K562 (cell line): ENCODE results near the gene CBX2. TPM values are rescaled to one million over a fixed set of nuclear protein-coding genes. Genes with fewer than 3 reads are reported as not detected.

Experiments used
- ARHGAP35 ChIP-seq: fragments of 450-650 bp; IDR thresholded peaks from 2 replicates; pipeline ENCODE4 v1.6.1; 2018; ENCODE audit not compliant: partially characterized antibody
- ARID1B ChIP-seq: fragments of 450-650 bp; IDR thresholded peaks from 2 replicates; pipeline ENCODE4 v1.6.1; 2016; ENCODE audit warnings: antibody characterized with exemption, mild to moderate bottlenecking, inconsistent platforms
- CBX2 ChIP-seq: fragments of 200-600 bp; sonication (generic); IDR thresholded peaks from one replicate; pipeline ENCODE4 v1.6.1; 2012; ENCODE audit warnings: mild to moderate bottlenecking, low read length, inconsistent platforms; ENCODE audit not compliant: insufficient read depth, poor library complexity, severe bottlenecking
- HDAC3 ChIP-seq: fragments of 450-650 bp; IDR thresholded peaks from 2 replicates; pipeline ENCODE4 v1.6.1; 2018; ENCODE audit warnings: borderline replicate concordance, mild to moderate bottlenecking, moderate library complexity; ENCODE audit not compliant: partially characterized antibody
- MYC ChIP-seq, 2 experiments: fragments of 250-450 bp in 1 of 2; sonication (Bioruptor Pico) in 1 of 2; IDR thresholded peaks; 2 replicates each; pipeline versions ENCODE4 v1.5.1 to v1.6.1; 2012 to 2021; ENCODE audit warnings: low read depth in 2 of 2, borderline replicate concordance in 1 of 2, improper control_type of control experiment in 1 of 2, low read length in 1 of 2, mild to moderate bottlenecking in 1 of 2, moderate library complexity in 1 of 2
- NONO ChIP-seq, 2 experiments: fragments of 200-400 bp in 1 of 2; fragments of 450-650 bp in 1 of 2; formaldehyde crosslinking in 1 of 2; IDR thresholded peaks; 2 replicates each; pipeline ENCODE4 v1.6.1; 2017; ENCODE audit warnings: low read depth in 2 of 2, mild to moderate bottlenecking in 2 of 2, moderate library complexity in 2 of 2, low read length in 1 of 2
- PHF8 ChIP-seq: fragments of 200-600 bp; sonication (generic); IDR thresholded peaks from 2 replicates; pipeline ENCODE4 v1.6.1; 2012; ENCODE audit warnings: mixed run types, mild to moderate bottlenecking, inconsistent platforms, low read length, moderate library complexity, borderline replicate concordance
- RERE ChIP-seq: sonication (generic); formaldehyde crosslinking; IDR thresholded peaks from 2 replicates; pipeline ENCODE4 v1.8.0; 2023; ENCODE audit warnings: missing genetic modification reagents, mild to moderate bottlenecking, borderline replicate concordance
- XRCC4 ChIP-seq: IDR thresholded peaks from one replicate; pipeline ENCODE4 v1.6.1; 2011; ENCODE audit not compliant: insufficient read depth, insufficient read length; ENCODE audit errors: extremely low read depth
- ZBTB17 ChIP-seq: fragments of 450-650 bp; formaldehyde crosslinking; IDR thresholded peaks from 2 replicates; pipeline ENCODE4 v1.4.0; 2020; ENCODE audit warnings: mild to moderate bottlenecking
- ZNF175 ChIP-seq: fragments of 200-800 bp; sonication (Bioruptor generic); IDR thresholded peaks from 2 replicates; pipeline ENCODE4 v1.6.1; 2016; ENCODE audit warnings: low read depth, mild to moderate bottlenecking, missing genetic modification characterization, missing compliant biosample characterization
- ZNF431 ChIP-seq: sonication (generic); formaldehyde crosslinking; IDR thresholded peaks from 2 replicates; pipeline ENCODE4 v1.8.0; 2022; ENCODE audit warnings: mild to moderate bottlenecking, missing genetic modification reagents
- ZNF79 ChIP-seq: fragments of 250-450 bp; sonication (Bioruptor Pico); IDR thresholded peaks from 2 replicates; pipeline ENCODE4 v1.4.0; 2020; ENCODE audit warnings: low read depth, mild to moderate bottlenecking, moderate library complexity
- polyA plus RNA-seq, 8 experiments: library from polyadenylated mRNA; depleted of rRNA in 4 of 8; stranded (reverse) in 5 of 8; unstranded in 3 of 8; fragments of >200 nt; fragmentation: Nextera tagmentation in 2 of 8; fragmentation: Illumina TruSeq in 1 of 8; extraction: Ambion mirVana in 2 of 8; extraction: Trizol in 1 of 8; gene quantifications; 2 replicates each; pipeline versions ENCODE4 v1.2.1 to v1.2.3, GENCODE V29; 2011 to 2014; ENCODE audit warnings: inconsistent platforms in 1 of 8, missing spikeins in 1 of 8
- total RNA-seq, 7 experiments: library from RNA; depleted of rRNA in 6 of 7; stranded (reverse); fragments of >200 nt in 6 of 7; fragmentation: Illumina TruSeq in 2 of 7; extraction: Trizol in 2 of 7; gene quantifications; 2 replicates each; pipeline versions ENCODE4 v1.2.1 to v1.2.3, GENCODE V29; 2011 to 2021; ENCODE audit warnings: low replicate concordance in 1 of 7
- TF ChIP-seq, protein P1 (sequence below): sonication (generic); formaldehyde crosslinking; IDR thresholded peaks from 2 replicates; pipeline ENCODE4 v1.8.0; 2022; ENCODE audit warnings: mild to moderate bottlenecking, missing genetic modification reagents, borderline replicate concordance
- TF ChIP-seq, protein P2 (sequence below): sonication (generic); formaldehyde crosslinking; IDR thresholded peaks from 2 replicates; pipeline ENCODE4 v1.8.0; 2022; ENCODE audit warnings: missing genetic modification reagents, mild to moderate bottlenecking, borderline replicate concordance
- TF ChIP-seq, protein P3 (sequence below): fragments of 450-650 bp; IDR thresholded peaks from 2 replicates; pipeline ENCODE4 v1.6.1; 2017; ENCODE audit warnings: mild to moderate bottlenecking, moderate library complexity

CBX2 gene
- total and polyA plus RNA-seq, 9 of the 15 experiments (the other 6 are each of a cell fraction or from before 2014, with no cell fraction given), result 0.66 to 26.9 (median 13.9) TPM

DNA sequence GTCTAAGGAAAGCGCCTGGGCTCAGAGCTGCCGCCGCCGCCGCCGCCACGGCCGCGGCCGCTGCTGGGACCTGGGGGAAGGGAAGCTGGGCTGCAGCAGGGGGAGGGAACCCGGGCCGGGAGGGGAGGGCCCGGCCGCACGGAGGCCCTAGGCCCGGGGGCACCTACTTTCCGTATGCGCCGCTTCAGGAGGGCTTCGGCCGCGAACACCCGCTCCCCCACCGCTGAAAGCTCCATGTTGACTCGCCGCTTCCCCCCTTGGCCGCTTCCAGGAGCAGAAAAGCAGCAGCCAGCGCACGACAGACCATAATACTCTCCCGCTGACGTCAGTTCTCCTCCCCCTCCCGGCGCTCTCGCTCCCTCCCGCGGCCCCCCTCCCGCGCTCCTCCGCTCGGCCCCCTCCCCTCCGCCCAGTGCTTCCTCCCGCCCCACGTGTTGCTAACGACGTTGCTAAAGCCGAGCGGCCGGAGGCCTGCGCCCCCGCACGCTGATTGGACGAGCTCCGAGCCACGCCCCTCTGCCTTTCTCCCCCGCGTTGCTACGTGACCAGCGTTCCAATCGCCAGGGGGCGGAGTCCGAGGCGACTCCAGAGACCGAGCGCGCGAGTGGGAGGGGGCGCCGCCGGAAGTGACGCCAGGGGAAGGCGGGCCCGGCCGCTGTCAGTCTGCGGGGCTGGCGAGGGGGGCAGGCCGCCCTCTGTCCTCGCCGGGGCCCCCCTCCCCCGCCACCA lies 19.0 kb downstream of the CBX2 start, which contains the start of gene CBX8 (continued):
- TF ChIP-seq MYC (IDR thresholded peaks at IDR 0.05; ENCODE audit: low read depth, low read length), result no peak
- TF ChIP-seq MYC (CRISPR knock-in tag; IDR thresholded peaks at IDR 0.05; ENCODE audit: borderline replicate concordance, low read depth), result no peak
- TF ChIP-seq CBX2, result no peak
- TF ChIP-seq ZNF79, result no peak
- TF ChIP-seq, protein P1, sequence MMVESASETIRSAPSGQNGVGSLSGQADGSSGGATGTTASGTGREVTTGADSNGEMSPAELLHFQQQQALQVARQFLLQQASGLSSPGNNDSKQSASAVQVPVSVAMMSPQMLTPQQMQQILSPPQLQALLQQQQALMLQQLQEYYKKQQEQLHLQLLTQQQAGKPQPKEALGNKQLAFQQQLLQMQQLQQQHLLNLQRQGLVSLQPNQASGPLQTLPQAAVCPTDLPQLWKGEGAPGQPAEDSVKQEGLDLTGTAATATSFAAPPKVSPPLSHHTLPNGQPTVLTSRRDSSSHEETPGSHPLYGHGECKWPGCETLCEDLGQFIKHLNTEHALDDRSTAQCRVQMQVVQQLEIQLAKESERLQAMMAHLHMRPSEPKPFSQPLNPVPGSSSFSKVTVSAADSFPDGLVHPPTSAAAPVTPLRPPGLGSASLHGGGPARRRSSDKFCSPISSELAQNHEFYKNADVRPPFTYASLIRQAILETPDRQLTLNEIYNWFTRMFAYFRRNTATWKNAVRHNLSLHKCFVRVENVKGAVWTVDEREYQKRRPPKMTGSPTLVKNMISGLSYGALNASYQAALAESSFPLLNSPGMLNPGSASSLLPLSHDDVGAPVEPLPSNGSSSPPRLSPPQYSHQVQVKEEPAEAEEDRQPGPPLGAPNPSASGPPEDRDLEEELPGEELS (CRISPR knock-in tag), result no peak
- no peak for TF ChIP-seq XRCC4
- no peak for TF ChIP-seq HDAC3
- peak in 1 of 2 experiments; percentile 40; a peak in 1 of 4 replicates for TF ChIP-seq NONO (IDR thresholded peaks at IDR 0.05; ENCODE audit: low read depth in 2 of 2, low read length in 1 of 2)
- TF ChIP-seq, protein P2, sequence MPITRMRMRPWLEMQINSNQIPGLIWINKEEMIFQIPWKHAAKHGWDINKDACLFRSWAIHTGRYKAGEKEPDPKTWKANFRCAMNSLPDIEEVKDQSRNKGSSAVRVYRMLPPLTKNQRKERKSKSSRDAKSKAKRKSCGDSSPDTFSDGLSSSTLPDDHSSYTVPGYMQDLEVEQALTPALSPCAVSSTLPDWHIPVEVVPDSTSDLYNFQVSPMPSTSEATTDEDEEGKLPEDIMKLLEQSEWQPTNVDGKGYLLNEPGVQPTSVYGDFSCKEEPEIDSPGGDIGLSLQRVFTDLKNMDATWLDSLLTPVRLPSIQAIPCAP (CRISPR knock-in tag), result no peak
- TF ChIP-seq ZNF175 (CRISPR knock-in tag), result no peak
- TF ChIP-seq ARID1B, result peak; percentile 35; the same call in 1 of the 2 replicates
- no peak for TF ChIP-seq ARHGAP35
- no peak for TF ChIP-seq ZBTB17 (CRISPR knock-in tag)
- TF ChIP-seq PHF8, result peak; percentile 83; the same call in 1 of the 2 replicates
- TF ChIP-seq, protein P3, sequence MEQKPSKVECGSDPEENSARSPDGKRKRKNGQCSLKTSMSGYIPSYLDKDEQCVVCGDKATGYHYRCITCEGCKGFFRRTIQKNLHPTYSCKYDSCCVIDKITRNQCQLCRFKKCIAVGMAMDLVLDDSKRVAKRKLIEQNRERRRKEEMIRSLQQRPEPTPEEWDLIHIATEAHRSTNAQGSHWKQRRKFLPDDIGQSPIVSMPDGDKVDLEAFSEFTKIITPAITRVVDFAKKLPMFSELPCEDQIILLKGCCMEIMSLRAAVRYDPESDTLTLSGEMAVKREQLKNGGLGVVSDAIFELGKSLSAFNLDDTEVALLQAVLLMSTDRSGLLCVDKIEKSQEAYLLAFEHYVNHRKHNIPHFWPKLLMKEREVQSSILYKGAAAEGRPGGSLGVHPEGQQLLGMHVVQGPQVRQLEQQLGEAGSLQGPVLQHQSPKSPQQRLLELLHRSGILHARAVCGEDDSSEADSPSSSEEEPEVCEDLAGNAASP, result no peak
- no peak for TF ChIP-seq RERE (CRISPR knock-in tag)
- TF ChIP-seq ZNF431 (CRISPR knock-in tag), result no peak
